Kidney capillary endothelial cell (primary cell): ENCODE data around the gene UQCR10.

Experiments
- DNase-seq: peaks from one replicate; pipeline ENCODE4 v3.0.0-alpha.2; 2018; ENCODE audit warnings: low spot score

Gene UQCR10

DNA sequence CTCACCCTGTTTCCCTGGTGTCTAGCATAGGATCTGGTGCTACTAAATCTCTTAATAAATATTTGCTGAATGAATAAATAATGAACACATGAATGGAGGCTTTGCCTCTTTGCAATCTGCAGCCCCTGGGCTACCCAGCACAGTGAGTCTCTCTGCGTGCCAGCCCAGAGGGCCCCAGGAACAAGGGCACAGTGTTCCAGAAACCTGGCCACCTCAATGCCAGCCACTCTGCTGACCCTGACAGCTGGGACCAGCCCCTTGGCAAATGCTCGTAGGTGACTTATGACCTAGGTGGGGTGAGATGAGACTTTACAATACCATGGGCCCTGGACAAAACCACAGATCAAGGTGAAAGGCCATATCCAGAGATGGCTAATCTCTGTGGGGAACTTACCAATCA is 31.6 kb downstream of the UQCR10 start:
- no peak for DNase-seq

DNA sequence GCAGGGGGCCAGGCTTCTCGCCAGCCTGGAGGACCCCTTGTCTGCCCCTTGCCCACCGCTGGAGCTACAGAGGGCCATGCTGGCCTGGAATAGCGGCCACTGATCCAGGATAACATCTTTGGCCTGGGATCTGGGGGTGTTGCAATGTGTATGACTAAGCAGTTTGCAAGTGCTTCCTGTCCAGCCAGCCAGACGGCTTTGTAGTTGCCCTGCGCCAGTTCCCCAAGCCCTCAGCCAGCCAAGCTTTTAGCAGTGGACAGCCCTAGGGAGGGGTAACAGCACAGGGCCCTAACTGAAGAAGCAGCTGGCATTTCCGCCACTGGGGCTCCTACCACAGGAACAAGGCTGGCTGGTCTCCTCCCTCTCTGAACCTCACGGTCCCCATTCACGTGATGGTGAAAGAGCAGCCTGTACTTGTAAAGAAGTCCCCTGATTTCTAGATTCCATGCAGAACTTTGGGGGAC is 32.1 kb downstream of the UQCR10 start:
- peak; percentile 75 for DNase-seq

DNA sequence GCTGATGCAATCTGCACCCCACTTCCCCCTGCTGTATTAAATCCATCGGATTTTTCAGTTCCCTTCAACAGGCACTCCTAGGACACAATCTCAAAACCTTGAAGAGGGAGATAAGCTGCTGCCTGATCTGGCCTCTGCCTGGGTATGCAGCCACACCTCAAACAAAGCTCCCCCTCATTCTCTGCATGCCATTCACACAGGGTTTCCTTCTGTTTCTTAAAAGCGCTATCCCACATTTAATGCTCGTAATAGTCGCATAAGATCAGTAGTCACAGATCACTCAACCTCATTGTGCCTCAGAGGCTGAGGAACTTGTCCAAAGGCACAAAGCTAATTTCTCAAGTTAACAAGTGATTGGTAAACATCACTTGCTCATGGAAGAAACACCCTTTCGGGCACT is 34.0 kb downstream of the UQCR10 start:
- DNase-seq = no peak

DNA sequence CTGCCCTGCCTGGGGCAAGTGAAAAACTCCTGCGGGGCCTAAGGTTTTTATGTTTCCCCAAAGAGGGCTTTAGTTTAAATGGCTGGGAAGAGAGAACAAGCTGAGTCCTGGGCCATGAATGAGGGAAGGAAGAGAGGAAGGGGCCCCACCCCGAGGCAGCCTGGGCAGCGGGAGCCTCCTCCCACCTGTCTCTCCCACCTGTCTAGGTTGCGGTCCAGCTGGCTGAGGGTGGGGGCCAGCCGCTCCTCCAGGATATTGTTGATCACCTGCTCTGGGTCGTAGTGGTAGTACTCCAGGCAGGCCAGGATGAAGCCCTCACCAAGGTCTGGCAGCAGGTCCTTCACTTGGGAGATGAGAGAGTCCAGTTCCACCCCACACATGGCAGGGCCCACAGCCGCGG is 34.6 kb downstream of the UQCR10 start:
- DNase-seq = no peak

DNA sequence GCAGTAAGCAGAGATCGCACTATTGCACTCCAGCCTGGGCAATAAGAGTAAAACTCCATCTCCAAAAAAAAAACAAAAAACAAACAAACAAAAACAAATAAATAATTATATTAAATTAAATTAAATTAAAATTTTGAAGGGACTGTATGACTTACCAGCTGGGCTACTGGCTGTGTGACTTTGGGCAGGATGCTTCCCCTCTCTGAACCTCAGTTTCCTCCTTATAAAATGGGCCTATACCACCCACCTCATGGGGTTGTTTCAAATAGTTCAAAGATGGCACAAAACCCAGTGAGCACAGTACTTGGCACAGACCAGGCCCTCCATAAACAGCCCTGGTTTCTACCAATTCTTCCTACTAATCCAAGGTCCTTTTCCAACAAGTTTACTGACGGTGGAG is 36.0 kb downstream of the UQCR10 start:
- no peak for DNase-seq

DNA sequence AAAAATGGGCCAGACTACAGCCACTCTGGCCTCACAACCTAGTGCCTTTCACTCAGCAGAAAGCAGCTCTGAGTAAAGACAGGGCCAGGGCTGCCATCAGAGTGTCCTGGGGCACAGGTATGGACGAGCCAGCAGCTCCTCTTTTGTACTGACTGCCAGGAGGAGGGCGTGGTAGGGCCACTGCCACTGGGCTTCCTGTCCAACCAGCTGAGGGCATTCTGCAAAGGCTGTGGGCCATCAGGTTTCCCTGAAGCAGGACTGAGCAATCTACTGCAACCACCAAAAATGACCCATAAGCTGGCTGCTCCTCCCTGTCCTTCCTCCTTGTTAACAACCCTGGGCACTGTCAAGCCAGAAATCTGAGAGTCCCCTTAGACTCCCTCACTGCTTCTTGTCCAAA is 37.8 kb downstream of the UQCR10 start:
- DNase-seq = no peak

DNA sequence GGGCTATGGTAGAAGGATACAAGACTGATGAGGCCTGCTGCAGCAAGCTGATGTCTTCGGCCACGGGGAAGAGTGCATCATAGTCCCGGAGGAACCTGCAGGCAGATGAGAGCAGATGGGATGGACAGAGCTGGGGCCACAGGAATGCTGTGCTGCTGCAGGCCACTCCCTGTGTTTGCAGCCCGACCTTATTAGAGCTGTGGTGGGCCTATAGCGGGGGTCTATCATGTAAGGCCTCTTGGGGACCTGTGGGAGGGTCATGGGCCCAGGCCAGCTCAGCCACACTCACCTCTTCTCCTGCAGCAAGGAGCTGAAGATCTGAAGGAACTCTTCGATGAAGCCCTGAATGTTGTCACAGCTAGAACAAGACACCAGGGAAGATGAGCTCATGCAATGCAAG is 39.0 kb downstream of the UQCR10 start:
- DNase-seq = no peak

DNA sequence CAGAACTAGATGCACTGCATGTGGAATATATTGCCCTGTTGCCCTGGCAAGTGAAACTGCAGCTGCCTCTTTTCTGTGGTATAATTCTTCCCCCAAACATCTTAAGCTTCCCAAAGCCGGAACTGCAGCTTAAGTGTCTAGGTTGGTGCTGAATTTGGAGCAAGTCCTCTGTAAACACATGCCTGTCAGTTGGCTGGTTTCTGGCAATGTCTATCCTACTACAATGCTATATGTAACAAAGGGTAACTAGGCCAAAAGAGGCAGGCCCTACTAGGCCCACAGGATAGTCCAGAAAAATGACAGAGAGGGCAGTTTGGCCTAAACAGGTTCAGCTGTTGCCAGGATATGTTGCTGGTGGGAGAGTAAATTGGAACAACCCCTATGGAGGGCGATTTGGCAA is 43.0 kb downstream of the UQCR10 start:
- DNase-seq = no peak

DNA sequence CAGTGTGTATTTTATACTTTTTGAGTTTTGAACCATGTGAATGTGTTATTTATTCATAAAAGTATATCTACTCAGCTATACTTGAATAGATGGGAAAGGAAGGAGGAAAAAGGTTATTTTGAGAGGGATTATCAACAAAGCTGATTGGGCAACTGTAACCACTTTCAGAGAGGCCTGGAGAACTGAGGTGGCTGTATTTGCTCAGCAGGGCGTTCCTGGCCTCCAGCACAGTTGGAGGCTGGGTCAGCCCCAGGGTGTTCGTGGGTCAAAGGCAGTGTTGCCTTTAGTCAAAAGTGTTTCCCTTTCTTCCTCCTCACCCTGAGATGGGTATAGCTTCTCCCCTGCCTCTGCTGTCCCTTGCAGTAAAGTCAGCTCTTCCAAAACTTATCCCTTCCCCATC is 44.2 kb downstream of the UQCR10 start:
- no peak for DNase-seq

DNA sequence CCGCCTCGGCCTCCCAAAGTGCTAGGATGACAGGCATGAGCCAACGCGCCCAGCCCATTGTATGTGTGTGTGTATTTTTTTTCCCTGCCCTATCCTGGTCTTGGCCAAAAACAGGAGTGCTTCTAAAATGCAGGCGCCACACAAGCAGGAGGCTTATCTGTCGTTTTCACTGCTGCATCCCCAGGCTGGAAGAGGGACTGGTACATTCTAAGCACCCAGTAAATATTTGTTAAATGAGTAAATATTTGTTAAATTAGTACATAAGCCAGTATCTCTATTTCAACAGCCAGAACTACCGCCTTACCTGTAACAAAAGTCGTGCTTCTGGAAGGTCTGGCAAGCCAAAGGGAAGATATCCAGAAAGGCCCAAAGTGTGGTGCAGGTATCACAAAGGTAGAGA is 46.0 kb downstream of the UQCR10 start:
- DNase-seq = no peak

DNA sequence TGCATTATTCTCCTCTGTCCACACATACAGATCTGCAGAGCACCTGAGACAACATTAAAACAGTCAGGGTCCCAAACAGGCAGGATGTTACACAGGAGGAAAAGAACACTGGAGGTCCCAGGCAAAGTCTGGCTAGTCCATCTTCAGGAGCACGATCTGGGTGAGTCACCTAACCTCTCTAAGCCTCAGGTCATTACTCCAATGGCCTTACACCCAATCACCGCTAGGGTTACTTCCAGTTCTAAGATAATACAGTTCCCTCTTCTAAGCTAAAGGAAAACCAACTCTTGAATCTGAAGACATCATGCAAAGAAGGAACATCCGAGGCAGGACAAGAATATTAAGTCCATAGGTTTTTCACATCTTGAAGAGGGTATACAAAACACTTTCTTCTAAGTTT is 46.4 kb downstream of the UQCR10 start:
- DNase-seq = no peak

DNA sequence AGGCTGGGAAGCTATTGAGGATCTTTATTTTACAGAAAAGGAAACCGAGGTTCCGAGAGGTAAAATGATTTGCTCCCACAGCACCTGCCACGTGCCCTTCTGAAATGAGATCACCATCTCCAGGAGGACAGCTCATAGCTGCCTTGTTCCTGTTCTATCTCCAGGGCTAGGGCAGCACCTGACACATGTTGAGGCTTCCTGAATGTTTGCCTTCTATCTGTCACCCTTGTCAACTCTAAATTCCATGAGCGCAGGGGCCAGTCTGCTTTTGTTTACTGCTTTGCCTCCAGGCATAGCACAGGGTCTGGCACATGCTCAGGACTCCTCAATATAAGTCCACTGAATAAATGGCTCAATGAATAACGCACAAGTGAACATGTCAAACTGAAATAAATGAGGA is 46.8 kb downstream of the UQCR10 start:
- no peak for DNase-seq

DNA sequence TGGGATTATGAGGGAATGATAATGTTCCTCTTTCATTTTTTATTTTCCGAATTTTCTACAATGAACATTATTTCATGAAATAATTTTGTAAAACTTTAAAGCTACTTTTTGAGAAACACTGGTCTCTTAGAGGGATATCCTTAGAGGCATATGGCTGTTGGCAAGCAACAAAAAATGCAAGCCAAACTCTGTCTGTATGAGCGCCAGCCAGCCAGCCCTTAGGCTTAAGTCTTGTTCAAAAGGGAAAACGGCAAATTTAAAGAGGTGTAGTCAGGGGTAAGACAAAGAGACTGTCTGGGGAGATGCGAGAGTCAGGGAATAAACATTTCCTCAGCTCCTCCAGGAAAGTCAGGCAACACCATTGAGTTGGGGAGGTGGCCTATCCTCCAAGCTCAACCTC is 48.4 kb downstream of the UQCR10 start:
- no peak for DNase-seq

DNA sequence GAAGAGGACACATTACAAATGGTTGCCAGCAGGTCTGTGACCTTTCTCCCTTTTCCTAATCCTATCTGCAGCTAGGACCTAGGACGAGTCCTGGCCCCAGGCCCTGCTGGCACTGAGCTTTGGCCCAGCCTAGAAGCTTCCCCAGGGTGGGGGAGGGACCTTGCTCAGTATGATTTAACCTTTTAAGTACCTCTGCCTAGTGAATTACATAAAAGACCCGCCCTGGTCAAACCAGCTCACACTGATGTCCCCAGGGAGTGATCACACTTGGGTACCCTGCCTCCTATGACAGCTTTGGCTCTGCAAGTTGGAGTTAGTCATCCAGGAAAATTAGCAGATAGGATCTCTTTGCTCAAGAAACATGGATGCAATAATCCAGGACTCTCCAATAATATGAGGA is 49.0 kb downstream of the UQCR10 start:
- DNase-seq = no peak

DNA sequence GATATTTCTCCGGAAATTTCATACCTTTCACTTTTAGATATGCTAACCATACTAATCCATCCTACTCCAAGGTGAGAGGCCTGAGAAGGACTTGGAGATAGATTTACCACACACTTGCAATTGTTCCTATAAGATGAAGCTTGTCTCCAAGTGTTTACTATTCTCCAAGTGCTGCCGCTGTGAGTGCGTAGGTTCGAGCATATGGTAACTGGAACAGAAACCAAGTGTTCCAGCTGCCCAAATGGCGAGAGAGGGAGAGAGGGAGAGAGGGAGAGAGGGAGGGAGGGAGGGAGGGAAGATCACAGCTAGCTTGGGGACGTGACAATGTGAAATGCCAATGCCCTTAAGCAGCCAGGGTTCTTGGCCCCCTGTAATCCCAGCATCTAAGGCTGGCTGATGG is 49.4 kb downstream of the UQCR10 start:
- no peak for DNase-seq

DNA sequence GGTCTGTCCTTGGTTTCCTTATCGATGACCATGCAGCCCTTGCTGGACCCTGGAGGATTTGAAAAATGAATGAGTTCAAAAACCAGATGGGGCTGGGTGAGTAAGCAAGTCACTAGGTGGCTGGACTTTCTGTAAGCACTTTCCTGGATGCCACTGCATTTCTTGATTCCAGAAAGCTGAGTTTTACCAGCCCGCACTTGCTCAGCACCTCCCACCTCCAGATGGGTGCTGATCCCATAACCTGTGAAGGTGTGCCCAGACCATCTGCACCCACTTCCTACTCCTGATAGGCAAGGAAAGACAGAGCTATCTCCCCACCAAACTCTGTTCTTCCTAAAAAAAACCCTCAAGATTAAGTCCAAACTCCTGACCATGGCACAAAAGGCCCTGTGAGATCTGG is 49.8 kb downstream of the UQCR10 start:
- no peak for DNase-seq

DNA sequence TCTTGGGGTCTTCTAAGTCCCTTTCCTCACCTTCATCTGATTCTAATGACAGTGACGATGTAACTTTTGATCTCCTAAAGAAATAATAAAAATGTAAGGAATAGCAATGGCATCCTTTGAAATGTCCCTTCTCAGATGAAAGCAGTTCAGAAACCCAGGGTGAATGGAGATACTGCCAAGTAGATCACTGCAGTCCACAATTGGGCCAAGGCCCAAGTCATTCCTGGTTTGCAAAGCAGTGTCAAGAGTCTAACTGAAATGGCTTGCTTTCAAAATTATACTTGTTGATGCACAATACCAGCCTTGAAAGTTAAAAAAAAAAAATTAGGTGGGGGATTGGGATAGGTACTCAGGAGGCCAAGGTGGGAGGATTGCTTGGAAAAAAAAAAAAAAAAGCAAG is 50.6 kb downstream of the UQCR10 start:
- no peak for DNase-seq

DNA sequence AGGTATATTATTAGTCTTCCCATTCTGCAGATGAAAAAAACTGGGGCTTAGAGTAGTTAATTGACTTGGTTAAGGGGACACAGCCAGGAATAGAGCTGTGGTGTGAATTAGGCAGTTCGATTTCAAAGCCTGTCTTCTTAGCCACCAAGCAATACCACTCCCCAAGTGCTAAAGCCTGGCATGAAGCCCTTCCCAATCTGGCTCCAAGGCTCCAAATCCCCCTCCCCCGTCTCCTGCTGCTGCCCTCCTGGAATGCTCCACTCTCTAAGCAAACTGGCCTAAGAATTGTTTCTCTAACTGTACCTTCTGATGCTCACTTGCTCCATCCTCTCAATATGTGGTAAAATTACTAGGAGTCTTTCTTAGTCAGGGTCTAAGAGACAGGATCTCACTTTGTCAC is 52.3 kb downstream of the UQCR10 start:
- no peak for DNase-seq
